Measurements from ENCODE around the gene ERG. TPM values are rescaled to one million over a fixed set of nuclear protein-coding genes. Genes with fewer than 3 reads are reported as not detected.

The ERG gene
- total RNA-seq, 1 experiment from 2014 or later: not detected

DNA sequence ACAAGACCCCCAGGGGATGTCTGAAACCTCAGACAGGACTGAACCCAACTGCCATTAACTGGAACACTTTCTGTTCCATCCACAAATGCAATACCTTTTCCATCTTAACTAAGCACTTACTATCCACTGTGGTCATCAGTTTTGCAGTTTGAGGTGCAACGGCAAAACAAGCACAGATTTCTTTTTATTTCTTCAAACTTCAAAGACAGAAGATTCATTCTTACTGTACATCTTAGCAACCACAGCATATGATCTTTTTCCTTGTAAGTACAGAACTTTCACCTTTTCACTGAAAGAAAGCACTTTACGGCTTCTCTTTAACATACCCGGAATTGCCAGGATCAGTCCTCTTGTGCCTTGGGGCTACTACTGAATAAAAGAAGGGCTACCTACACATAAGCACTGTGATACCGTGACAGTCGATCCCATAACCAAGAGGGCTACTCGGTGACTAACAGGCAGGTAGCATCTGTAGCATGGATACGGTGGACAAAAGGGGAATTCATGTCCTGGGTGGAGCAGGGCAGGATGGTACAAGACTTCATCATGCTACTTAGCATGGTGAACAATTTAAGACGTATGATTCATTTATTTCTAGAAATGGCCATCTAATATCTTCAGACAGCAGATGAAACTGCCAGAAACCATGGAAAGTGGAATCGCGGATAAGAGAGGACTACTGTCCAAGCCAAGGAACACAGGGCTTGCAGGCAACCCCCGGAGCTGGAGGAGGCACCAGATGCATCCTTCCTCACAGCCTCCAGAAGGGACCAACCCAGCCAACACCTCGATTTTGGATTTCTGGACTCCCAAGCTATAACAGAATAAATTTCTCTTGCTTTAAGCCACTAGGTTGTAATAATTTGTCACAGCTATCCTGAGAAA is 18.4 kb downstream of the ERG start:
- Mint-ChIP-seq H3K27ac (ENCODE audit: unreplicated experiment) (no peak overlapping the region), H3K4me3 (ENCODE audit: unreplicated experiment) (no peak overlapping the region), H3K27me3 (ENCODE audit: insufficient read depth, unreplicated experiment) (peaks cover 18% of the 10 kb centered on the region), H3K9me3 (ENCODE audit: unreplicated experiment) (no peaks in the 10 kb centered on the region), H3K4me1 (ENCODE audit: low read depth, unreplicated experiment) (no peaks in the 10 kb centered on the region), H3K36me3 (ENCODE audit: insufficient read depth, unreplicated experiment) (no peaks in the 10 kb centered on the region)
- no peak for DNase-seq
- ChIA-PET POLR2A (no interaction called here), CTCF (no interaction called here)
- TF ChIP-seq, protein P1, sequence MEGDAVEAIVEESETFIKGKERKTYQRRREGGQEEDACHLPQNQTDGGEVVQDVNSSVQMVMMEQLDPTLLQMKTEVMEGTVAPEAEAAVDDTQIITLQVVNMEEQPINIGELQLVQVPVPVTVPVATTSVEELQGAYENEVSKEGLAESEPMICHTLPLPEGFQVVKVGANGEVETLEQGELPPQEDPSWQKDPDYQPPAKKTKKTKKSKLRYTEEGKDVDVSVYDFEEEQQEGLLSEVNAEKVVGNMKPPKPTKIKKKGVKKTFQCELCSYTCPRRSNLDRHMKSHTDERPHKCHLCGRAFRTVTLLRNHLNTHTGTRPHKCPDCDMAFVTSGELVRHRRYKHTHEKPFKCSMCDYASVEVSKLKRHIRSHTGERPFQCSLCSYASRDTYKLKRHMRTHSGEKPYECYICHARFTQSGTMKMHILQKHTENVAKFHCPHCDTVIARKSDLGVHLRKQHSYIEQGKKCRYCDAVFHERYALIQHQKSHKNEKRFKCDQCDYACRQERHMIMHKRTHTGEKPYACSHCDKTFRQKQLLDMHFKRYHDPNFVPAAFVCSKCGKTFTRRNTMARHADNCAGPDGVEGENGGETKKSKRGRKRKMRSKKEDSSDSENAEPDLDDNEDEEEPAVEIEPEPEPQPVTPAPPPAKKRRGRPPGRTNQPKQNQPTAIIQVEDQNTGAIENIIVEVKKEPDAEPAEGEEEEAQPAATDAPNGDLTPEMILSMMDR (IDR thresholded peaks at IDR 0.05; ENCODE audit: insufficient read depth in 1 of 2, low read depth in 1 of 2, low read length in 1 of 2, severe bottlenecking in 1 of 2, unreplicated experiment in 1 of 2): no peak
- no peaks in the 10 kb centered on the region for H3K27me3 ChIP-seq (replicated peaks; ENCODE audit: control insufficient read depth, insufficient read depth, low read length)
- no peak overlapping the region for H3K4me3 ChIP-seq (ENCODE audit: low read depth, low read length)
- no TSS peak for BruUV-seq (replicated peaks)
- no peaks in the 10 kb centered on the region for H3K36me3 ChIP-seq (ENCODE audit: control insufficient read depth, insufficient read depth, low read length)
- intact Hi-C loops (cut with micrococcal nuclease; ENCODE audit: unreplicated experiment): no loop called here
- H3K4me1 ChIP-seq: no peaks in the 10 kb centered on the region
- H3K9me3 ChIP-seq: no peaks in the 10 kb centered on the region

DNA sequence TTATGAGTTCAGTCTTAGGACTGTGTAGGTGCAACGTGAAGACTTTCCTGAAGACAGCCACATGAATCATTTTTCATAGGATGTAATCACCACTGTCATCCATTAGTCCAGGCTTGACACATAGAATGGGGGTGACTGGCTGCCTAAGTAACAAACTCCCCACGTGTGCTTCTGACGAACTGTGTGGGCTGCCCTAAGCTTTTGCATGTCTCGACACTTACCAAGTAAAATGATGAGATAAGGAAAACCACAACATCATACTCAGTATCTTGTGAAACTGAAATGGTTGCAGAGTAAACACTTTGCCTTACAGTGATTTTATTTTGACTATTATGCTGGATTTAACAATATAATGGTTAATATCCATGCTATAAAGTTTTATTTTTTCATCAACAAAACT is 19.5 kb downstream of the ERG start:
- H3K36me3 ChIP-seq (ENCODE audit: control insufficient read depth, insufficient read depth, low read length): no peaks in the 10 kb centered on the region
- no TSS peak for BruUV-seq (replicated peaks)
- no peaks in the 10 kb centered on the region for H3K4me1 Mint-ChIP-seq (ENCODE audit: low read depth, unreplicated experiment)
- H3K36me3 Mint-ChIP-seq (ENCODE audit: insufficient read depth, unreplicated experiment): no peaks in the 10 kb centered on the region
- DNase-seq: no peak
- TF ChIP-seq, protein P1 (IDR thresholded peaks at IDR 0.05; ENCODE audit: insufficient read depth in 1 of 2, low read depth in 1 of 2, low read length in 1 of 2, severe bottlenecking in 1 of 2, unreplicated experiment in 1 of 2): no peak
- peaks cover 19% of the 10 kb centered on the region for H3K27me3 Mint-ChIP-seq (ENCODE audit: insufficient read depth, unreplicated experiment)
- H3K9me3 Mint-ChIP-seq (ENCODE audit: unreplicated experiment): no peaks in the 10 kb centered on the region
- H3K4me3 ChIP-seq (ENCODE audit: low read depth, low read length): no peak overlapping the region
- H3K4me1 ChIP-seq: no peaks in the 10 kb centered on the region
- H3K4me3 Mint-ChIP-seq (ENCODE audit: unreplicated experiment): no peak overlapping the region
- H3K27ac Mint-ChIP-seq (ENCODE audit: unreplicated experiment): no peak overlapping the region
- CTCF ChIA-PET: no interaction called here
- POLR2A ChIA-PET: no interaction called here
- no peaks in the 10 kb centered on the region for H3K27me3 ChIP-seq (replicated peaks; ENCODE audit: control insufficient read depth, insufficient read depth, low read length)
- no peaks in the 10 kb centered on the region for H3K9me3 ChIP-seq
- intact Hi-C loops (cut with micrococcal nuclease; ENCODE audit: unreplicated experiment): no loop called here

DNA sequence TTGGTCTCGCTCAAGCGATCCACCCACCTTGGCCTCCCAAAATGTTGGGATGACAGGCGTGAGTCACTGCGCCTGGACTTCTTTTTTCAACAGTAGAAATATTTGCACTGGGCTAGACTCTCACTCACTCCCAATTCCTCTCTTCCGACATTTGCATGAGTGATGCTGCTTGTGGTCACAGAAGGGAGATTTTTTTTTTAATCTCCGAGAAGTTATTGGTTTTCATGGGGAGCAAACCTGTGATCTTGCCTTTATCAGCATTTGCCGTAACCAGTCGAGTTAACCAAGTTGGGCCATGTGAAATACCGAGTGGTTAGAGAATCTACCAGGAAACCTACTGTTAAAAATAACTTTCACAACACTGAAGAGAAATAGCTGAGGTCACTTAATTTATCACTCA is 21.1 kb downstream of the ERG start:
- no peak for DNase-seq
- Mint-ChIP-seq H3K9me3 (ENCODE audit: unreplicated experiment) (no peaks in the 10 kb centered on the region), H3K27ac (ENCODE audit: unreplicated experiment) (no peak overlapping the region), H3K4me1 (ENCODE audit: low read depth, unreplicated experiment) (no peaks in the 10 kb centered on the region), H3K36me3 (ENCODE audit: insufficient read depth, unreplicated experiment) (no peaks in the 10 kb centered on the region), H3K4me3 (ENCODE audit: unreplicated experiment) (no peak overlapping the region), H3K27me3 (ENCODE audit: insufficient read depth, unreplicated experiment) (peaks cover 19% of the 10 kb centered on the region)
- ChIA-PET POLR2A (no interaction called here), CTCF (no interaction called here)
- TF ChIP-seq, protein P1 (IDR thresholded peaks at IDR 0.05; ENCODE audit: insufficient read depth in 1 of 2, low read depth in 1 of 2, low read length in 1 of 2, severe bottlenecking in 1 of 2, unreplicated experiment in 1 of 2): no peak
- Histone ChIP-seq H3K4me3 (ENCODE audit: low read depth, low read length) (no peak overlapping the region), H3K36me3 (ENCODE audit: control insufficient read depth, insufficient read depth, low read length) (no peaks in the 10 kb centered on the region), H3K4me1 (no peaks in the 10 kb centered on the region), H3K9me3 (no peaks in the 10 kb centered on the region), H3K27me3 (replicated peaks; ENCODE audit: control insufficient read depth, insufficient read depth, low read length) (no peaks in the 10 kb centered on the region)
- intact Hi-C loops (cut with micrococcal nuclease; ENCODE audit: unreplicated experiment): no loop called here
- no TSS peak for BruUV-seq (replicated peaks)
